GM21528 (cell line): ENCODE data around the gene CORO2B.

Source experiments
- ATAC-seq: cut with Tn5 transposase; IDR thresholded peaks from one replicate; pipeline ENCODE4 v1.9.1; 2021; ENCODE audit warnings: mild to moderate bottlenecking, moderate library complexity; ENCODE audit not compliant: unreplicated experiment, low FRiP score

Gene CORO2B

DNA sequence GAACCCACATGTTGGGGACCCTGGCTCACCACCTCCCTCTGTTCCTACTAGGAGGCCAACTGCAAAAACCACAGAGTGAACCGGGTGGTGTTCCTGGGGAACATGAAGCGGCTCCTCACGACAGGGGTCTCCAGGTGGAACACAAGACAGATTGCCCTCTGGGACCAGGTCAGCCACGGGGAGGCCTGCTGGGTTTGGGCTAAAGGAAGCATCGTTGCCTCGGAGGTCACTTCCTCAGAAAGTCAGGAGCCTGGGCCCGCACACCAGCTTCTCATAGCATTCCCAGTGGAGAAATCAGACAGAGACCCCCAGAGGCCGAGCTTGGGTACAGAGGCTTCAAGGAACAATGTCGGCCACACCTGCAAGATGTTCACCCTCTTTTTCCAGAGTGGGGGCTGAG is 135.1 kb downstream of the CORO2B start:
- ATAC-seq, result no peak

DNA sequence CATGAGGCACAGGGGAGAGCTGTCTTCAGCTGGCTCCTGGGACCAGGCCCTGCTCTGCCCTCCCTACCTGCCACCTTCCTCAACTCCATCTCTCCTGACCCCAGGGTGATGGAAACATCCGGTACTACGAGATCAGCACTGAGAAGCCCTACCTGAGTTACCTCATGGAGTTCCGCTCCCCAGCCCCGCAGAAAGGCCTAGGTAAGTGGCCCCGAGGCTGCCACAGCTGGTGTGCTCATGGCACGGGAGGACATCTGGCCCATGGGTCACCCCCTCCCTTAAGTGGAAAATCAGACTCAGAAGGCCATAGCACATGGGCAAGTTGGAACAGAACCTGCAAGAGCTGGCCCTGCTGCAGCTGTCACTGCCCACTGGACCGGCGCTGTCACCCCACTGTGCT is 136.3 kb downstream of the CORO2B start:
- no peak for ATAC-seq

GRCh38 chr15:68717951-68718350 is 139.2 kb downstream of the CORO2B start:
- no peak for ATAC-seq

- no peak for ATAC-seq
Observed at GRCh38 chr15:68718468-68718867, 139.7 kb downstream of the CORO2B start.

DNA sequence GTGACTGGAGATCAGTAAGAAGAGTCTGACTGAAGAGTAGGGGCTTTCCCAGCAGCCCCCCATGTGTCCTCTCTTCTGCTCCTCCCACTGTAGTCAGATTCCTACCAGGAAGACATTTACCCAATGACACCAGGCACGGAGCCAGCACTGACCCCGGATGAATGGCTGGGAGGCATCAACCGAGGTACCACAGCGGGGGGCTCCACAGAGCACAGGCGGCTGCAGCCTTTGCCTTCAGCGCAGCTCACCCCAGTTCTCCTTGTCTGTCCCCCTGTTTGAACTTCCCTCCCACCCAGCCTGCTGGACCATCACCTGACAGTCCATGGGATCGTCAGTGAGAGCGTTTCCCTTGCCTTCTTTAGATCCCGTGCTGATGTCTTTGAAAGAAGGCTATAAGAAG is 140.3 kb downstream of the CORO2B start:
- no peak for ATAC-seq

DNA sequence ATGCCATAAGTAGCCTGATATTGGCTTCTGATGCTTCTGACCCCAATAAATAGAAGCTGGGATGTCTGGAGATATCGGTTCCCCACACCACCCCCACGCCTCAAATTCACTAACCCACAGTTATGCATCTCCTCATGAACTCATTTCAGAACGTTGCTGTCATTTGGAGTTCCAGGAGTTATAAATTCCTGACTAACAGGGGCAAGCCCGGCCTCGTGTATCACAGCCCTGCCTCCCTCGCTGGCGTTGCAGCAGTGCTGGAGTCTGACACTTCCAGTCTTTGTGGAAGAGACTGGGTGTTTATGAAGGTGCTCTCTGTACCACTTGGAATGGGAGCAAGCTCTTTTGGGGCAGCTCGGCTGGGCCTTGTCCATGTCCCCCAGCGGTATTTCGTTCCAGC is 140.9 kb downstream of the CORO2B start:
- ATAC-seq, result no peak

GRCh38 chr15:68721886-68722285 is 143.1 kb downstream of the CORO2B start:
- ATAC-seq, result no peak

- no peak for ATAC-seq
Observed at GRCh38 chr15:68725736-68726135, 146.9 kb downstream of the CORO2B start.

GRCh38 chr15:68726246-68726645 is 147.5 kb downstream of the CORO2B start:
- ATAC-seq, result no peak

DNA sequence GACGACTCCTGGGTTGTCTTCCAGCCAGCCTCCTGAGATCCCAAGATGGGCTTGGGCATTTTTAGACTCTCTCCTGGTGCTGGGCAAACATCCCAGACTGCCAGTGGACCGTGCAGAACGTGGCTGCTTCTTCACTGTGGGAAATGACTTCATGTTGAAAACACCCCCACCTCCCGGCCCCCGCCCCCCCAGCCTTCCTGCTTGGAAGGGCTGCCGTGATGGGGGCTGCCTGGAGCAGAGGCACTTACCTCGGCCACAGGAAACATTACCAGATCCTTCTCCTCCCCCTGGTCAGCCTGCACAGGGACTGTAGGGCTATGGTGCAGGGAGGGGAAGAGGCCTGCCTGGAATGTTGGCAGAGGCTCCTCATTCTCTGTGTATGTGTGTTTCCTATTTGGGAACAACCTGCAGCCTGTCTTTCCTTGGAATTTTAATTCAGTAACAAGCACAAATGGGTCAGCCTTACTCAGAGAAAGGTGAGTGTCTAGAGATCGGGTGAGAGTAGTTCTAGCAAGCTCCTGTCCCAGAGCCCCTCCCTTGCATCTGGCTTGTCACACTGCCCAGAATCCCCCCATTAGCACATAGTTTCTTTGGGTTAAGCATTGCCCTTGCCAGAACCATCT is 151.1 kb downstream of the CORO2B start:
- no peak for ATAC-seq

DNA sequence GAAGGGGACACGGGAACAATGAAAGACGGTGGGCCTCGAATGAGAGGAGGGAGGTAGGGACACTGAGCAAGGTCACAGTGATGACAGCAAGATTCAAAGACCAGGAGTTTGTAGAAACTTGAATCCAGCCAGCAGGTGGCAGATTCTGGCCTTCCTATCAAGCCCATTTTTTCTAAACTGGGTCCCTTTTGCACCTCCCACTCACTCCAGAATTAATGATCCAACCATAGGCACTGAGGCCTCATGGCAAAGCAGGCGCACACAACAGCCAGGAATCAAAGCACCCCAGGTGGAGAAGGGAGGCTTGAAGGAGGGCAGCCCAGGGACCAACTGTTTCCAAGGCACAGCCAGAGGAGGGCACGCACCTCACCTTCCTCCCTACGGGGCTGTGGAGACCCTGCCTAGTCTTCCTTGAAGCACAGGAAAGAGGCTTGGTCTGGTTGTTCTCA is 151.7 kb downstream of the CORO2B start:
- no peak for ATAC-seq

GRCh38 chr15:68730976-68731897 is 152.4 kb downstream of the CORO2B start:
- no peak for ATAC-seq

DNA sequence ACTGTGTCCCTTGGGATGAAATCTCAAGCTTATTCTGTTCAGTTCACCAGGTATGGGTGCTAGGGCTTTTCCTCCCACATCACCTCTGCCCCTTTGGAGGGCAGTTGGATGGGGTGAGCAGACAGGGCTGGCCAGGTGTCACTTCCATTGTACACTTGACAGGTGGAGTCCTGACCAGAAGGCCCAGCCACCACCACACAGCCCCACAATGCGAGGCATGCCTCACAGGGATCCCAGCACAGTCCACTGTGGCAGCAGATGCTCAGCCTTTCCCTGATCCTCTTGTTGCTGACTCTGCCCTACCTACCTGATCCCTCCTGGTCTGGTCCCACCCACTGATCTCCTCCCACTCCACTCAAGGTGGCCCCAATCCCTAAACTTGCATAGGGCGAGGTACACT is 153.7 kb downstream of the CORO2B start:
- no peak for ATAC-seq

DNA sequence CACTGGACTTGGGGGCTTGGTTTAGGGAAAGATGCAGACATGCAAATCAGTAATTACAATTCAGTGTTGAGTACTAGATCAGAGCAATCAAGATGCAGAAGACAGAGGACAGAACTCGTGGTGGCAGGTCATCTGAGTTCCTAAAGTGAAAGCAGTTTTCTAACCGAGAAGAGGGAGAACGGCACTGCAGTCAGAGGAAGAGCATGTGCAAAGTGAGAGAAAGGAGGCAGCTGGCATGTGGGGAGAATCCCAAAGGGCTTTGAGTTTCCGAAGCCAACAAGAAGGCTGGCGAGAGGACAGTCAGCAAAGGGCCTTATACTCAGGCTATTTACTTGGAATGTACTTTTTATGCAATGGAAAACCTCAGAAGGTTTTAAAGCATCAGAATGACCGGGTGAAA is 154.9 kb downstream of the CORO2B start:
- no peak for ATAC-seq

- ATAC-seq, result no peak
Observed at GRCh38 chr15:68734352-68734751, 155.6 kb downstream of the CORO2B start.

DNA sequence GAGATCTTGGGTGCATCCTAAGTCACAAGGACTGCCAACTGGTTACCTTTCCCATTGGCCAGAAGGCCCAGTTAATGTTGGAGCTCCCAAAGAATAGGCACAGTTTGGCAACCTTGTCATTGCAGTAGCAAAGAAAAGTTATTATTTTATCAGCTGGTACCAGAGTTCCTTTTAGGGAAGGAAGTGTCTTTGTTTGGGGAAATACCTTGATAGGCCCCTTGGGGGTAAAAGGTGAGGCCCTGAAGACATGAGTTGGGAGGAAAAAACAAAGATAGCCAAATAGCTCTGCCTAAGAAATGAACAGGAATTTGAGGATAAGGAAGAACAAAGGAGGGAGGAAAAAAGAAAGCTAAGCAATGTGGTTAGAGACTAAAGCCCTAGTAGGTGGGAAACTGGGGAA is 156.1 kb downstream of the CORO2B start:
- no peak for ATAC-seq

GRCh38 chr15:68735610-68736009 is 156.8 kb downstream of the CORO2B start:
- no peak for ATAC-seq

DNA sequence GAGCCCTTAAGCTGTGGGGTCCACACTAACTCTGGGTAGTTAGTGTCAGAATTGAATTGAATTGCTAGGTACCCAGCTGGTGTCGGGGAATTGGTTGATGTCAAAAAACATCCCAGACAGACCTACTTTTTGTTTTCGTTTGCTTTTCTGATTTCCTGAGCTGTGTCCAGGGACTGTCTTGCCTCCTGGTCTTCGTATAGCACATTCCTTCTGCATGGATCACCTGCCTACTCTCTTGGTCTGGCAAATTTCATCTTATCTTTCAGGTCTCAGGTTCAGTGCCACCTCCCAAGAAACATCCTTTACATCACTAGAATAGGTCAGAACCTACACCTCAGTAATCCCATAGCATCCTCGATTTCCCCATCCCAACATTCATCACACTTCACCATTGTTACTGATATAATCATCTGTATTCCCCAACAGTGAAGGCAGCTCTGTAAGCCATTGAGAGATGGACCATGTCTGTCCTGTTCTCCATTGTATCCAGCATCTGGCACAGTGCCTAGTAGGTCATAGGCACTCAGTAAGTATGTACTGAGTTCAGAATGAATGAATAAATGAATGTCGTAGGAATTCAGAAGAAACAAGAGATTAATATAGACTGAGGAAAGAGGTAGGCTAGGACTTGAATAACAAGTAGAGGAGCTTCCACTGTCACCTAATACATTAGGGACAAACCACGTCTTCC is 160.7 kb downstream of the CORO2B start:
- no peak for ATAC-seq

GRCh38 chr15:68743256-68743655 is 164.5 kb downstream of the CORO2B start:
- no peak for ATAC-seq

GRCh38 chr15:68749365-68749764 is 170.6 kb downstream of the CORO2B start:
- no peak for ATAC-seq

DNA sequence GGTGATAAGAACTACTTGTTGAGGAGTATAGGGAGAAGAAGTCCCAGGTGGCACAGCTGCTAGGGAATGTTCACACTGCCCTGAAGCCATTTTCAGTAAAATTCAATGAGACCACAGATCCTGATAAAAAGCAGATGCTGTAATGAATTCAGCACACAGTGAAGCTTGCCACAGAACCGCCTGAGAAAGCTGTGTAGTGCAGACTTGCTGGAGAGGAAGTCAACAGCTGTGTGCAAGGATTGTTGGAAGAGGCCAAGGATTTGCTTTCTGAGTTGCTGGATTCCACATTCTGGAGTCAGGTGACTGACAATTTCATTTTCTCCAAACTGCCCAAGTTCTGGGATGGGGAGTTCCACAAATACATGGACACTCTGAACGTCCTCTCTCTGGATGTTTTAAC is 171.0 kb downstream of the CORO2B start:
- ATAC-seq, result no peak
